ENCODE results near the gene IL19.
"Not testable (repeated sequence)": the region's sequence is repeated elsewhere in the genome, so short reads cannot be mapped to it uniquely, and the experiment has no call there.

IL19 gene

DNA sequence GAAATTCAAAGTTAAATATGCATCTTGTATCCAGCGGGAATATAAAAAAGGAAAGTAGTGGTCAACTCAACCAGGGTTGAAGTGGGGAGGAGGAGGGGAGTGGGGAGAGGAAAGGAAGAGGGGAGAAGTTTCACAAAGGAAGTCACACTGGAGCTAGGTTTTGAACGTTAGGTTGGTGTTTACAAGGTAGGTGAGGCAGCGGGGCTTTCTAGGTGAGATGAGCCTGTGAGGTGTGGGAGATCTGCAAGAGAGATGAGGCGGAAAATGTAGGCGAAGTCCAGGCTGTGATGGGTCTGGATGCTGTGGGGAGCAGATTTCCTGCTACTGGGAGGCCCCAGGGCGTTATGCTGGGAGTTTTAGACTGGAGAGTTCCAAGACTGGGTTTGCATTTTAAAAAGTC lies 58.7 kb downstream of the IL19 start:
- DNase-seq (ENCODE audit: low read depth in 2 of 2, low spot score in 1 of 2), result no peak

DNA sequence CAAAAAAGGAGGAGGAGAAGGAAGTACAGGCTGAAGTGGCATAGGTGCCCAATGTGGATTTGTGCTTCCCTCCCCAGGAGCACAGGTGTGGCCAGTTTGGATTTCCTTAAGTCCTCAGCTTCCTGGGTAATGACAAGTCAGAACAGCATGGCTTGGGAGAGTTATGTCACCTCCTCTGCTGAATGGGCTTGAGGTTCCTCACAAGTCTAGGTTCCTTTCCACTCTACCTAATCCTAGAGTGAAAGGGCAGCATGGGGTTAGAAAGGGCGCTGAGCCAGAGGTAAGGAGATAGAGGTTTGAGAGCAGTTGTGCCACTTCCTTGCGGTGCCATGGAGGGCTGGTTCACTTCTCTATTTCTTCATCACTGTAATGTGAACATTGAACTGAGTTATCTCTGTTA lies 59.3 kb downstream of the IL19 start:
- no peak for DNase-seq (ENCODE audit: low read depth in 2 of 2, low spot score in 1 of 2)

DNA sequence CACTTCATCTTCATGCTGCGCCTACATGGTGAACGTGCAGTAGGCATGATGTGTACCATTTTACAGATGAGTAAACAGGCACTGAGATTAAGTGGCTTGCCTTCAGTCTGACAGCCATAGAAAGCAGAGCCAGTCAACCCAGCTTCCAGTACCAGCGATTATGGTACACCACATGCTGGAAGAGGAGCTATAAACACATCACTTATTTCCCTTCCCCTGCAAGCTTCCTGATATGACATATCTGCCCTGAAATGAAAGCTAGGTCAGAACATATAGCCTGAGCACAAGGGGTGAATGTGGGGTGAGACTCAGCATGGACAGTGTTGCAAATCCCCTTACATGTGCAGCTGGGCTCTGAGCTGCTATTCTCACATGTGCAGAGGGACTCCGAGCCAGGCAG lies 61.1 kb downstream of the IL19 start:
- no peak for DNase-seq (ENCODE audit: low read depth in 2 of 2, low spot score in 1 of 2)

DNA sequence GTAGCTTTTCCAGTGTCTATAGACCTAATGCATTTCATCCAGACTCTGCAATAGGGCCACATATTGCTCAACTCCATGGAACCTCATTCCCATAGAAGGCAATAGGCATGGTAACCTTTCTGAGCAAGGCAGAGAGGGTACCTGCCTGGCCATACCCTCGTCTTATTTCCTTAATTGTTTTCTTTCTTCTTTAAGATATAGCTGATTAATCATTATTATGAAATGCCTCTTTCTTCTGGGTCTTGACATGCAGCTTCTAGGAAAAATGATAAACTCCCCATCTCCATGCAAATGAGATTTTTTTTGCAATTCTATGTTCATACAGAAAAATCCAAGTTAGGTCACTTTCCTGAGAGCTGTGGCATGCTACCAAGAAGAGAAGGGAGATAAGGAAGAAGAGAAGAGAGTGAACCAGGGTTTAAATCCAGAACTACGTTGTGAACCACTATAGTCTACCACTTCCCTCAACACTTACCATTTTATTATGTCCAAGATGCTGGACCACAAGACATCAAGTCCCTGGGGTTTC lies 61.8 kb downstream of the IL19 start:
- no peak for DNase-seq (ENCODE audit: low read depth in 2 of 2, low spot score in 1 of 2)

DNA sequence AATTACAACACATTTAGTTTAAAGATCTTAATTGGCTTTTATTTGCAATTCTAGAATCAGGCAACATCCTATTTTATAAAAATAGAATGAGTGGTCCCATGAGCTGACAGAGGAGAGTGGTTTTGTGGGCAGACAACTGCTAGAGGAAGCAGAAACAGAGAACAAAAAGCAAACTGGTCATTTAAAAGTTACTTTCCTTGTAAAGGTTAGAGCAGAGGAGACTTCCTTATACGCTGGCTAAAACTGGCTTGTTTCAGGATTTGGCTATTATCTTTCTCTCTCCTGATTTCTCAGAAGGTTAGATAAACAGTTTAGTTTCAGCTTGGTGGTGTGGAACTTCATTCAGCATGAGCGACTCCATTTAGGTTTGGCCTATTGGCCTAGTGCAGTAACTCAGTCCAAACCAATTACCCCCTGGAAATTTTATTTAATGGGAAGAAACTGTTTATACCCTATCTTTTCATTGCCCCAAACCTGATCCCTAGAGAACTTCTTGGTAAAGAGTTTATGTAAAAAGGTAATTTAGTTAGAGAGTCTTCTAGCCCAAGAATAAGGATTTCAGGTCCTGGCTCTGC lies 62.6 kb downstream of the IL19 start:
- no peak for DNase-seq (ENCODE audit: low read depth in 2 of 2, low spot score in 1 of 2)

DNA sequence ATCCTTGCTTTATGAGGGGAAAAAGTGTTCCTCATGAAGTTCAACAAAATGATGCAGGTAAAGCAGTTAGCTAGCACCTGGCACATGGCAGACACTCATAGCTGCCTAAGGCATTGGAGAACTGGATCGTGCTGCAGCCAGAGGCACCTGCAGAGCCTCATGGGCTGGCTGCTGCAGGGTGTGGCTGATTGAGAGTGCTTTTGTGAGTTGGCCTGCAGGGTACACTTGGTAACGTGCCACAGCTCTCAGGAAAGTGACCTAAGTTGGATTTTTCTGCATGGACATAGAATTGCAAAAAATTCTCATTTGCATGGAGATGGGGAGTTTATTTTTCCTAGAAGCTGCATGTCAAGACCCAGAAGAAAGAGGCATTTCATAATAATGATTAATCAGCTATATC lies 63.2 kb downstream of the IL19 start:
- DNase-seq (ENCODE audit: low read depth in 2 of 2, low spot score in 1 of 2), result no peak

DNA sequence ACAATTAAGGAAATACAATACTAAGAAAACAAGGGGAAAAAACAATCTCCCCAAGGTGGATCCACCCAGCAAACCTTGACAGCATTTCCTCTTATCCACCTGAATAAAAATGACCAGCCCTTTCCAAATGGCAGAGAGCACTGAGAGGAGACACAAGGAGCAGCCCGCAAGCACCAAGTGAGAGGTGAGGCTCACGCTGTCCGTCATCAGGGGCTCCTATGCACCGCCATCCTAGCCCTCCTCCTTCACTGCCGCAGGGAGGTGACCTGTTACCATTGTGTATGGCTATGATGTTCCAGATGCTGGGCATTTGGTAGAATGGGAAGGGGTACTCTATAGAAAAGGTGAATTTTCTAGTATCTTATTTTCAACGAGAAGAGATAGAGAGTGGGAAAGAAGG lies 63.6 kb downstream of the IL19 start:
- no peak for DNase-seq (ENCODE audit: low read depth in 2 of 2, low spot score in 1 of 2)

DNA sequence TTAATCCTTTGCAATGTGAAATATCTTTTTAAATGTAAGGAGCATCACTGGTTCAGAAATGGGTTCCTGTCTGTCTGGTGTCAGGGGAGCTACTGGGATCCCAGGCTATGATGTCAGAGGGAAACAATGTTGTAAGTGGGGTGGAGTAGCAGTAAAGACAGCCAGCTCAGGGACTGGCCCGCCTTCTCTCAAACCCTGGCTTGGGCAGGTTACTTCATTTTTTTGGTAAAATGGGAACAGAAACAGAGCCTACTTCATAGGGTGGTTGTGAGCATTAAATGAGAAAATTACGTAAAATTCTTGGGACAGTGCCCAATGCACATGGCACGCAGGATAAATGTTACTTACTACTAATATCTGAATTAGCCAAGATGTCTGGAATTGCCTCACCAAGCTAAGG lies 64.1 kb downstream of the IL19 start:
- no peak for DNase-seq (ENCODE audit: low read depth in 2 of 2, low spot score in 1 of 2)

DNA sequence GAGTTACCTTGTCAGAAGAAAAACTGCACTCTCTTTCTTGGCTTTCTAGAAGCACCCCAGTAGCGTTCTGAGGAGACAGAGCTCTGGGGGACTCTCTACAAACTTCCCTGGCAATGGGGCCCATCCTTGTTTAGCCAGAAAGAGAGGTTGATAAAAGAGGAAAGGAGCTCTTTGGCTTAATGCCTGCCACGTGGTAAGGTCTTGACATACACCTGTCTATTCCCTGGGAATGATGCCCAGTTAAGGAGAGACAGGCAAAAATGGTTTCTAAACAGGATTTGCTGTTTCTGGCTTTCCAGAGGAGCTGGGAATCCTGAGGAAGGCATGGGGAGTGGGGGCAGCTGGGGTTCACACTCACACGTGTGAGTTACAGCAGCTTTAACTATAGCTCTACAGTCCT lies 64.6 kb downstream of the IL19 start:
- DNase-seq (ENCODE audit: low read depth in 2 of 2, low spot score in 1 of 2), result no peak

DNA sequence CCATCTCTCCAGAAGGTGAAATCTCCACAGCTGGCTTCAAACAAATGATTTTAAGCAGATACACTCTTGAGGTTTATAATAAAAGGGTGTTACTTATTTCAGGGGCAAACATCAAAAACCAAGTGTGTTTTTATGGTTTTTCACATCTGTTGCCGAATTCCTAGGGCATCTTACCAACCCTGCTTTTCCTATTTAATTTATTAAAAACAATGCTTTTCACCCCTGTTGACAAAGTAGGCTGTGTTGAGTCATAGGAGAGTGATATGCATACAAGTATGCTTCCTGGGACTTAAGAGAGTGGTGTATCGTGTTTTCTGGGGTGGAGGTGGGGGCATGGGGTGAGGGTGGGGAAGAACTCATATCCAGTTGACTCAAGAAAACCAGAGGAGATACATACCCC lies 65.5 kb downstream of the IL19 start:
- no peak for DNase-seq (ENCODE audit: low read depth in 2 of 2, low spot score in 1 of 2)

DNA sequence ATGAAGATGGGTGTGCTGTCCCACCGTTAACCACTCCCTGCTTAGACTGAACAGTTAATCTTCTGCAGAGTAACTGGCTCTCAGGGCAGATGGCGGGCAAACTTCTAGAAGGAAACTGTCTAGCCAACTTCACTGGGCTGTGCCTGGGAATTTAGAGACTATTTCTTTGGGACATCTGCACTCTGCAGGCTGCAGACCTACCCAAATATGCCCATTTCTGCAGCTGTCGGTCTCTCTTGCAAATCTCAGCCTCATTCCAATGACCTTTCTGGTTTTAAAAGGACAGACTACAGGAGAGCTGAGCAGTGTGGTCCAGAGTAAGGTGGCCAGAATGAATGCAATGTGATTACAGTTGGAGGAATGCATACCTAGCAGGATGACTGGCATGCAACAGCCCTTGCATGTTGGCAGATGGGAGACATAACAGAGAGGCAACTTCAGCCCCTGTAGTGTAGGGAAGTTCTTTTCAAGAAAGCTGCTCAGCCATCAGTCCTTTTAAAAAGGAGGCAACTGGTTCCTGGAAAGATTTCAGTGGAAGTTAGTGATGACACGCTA lies 68.5 kb downstream of the IL19 start:
- no peak for DNase-seq (ENCODE audit: low read depth in 2 of 2, low spot score in 1 of 2)

DNA sequence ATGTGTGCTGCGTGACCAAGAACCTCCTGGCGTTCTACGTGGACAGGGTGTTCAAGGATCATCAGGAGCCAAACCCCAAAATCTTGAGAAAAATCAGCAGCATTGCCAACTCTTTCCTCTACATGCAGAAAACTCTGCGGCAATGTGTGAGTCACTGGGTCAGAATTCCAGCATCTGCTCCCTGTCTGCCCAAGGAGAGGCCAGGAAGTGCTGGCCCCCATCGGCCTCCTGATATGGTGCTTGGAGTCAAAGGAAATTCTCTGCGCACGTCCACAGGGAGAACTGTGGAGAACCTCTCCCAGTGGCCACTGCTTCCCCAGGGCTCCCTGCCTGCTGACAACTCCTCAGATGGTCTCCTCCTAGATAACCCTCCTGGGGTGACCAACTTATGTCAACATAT lies 69.3 kb downstream of the IL19 start:
- no peak for DNase-seq (ENCODE audit: low read depth in 2 of 2, low spot score in 1 of 2)

DNA sequence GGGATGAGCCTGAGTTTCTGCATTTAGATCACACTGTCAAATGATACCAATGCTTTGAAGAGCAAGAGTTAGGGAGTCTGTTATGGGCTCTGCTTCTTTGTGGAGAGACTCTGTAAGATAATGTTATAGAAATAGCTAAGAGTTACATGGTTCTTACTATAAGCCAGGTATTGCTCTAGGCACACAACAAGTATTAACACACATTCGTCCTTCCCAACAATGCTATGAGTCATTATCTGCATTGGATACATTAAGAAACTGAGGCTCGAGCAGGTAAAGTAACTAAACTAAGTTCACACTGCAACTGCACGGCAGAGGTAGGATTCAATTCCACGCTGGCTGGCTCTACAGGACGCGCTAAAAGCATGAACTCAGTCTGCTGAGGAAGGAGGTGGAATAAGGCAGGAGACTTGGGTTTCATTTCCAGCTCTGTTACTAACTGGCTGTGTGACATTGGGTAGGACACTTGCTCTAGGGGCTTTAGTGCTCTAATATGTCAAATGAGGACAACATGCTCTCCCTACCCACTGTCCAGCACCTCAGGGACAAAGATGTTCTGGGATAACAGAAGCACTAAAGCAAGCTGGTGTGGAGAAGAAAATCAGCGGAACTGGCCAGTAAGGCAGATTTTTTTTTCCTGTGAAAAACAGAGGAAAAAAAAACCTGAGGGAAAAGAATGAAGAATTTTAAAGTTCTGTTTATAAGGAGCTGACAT lies 71.2 kb downstream of the IL19 start:
- DNase-seq (ENCODE audit: low read depth in 2 of 2, low spot score in 1 of 2), result no peak

DNA sequence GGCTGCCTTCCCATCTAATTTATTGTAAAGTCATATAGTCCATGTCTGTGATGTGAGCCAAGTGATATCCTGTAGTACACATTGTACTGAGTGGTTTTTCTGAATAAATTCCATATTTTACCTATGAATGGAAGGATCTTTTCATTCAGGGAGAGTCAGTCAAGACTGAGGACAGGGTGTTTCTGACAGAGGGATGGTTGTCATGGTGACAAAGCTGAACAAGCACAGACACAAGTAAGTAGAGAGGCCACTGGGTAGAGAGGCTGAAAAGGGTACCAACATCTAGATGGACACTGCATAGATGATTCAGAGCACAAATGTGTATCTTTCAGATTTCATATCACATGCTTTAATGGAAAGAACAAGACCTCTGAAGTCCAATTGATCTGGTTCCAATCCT lies 72.3 kb downstream of the IL19 start:
- no peak for DNase-seq (ENCODE audit: low read depth in 2 of 2, low spot score in 1 of 2)

DNA sequence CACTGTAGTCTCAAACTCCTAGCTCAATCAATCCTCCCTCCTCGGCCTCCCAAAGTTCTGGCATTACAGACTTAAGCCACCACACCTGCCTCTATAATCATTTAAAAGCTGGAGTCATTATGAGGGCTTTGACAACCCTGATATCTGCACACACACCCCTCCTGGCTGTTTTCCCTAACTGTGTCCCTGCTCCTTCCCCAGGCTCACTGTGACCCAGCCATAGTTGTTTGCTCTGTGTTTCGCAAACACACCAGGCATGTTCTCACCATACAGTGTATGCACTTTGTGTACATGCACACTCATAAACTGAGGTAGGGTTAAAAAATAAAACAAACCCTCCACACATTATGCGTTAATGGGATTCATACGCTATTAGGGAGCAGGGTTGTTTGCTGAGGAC lies 73.1 kb downstream of the IL19 start:
- no peak for DNase-seq (ENCODE audit: low read depth in 2 of 2, low spot score in 1 of 2)

DNA sequence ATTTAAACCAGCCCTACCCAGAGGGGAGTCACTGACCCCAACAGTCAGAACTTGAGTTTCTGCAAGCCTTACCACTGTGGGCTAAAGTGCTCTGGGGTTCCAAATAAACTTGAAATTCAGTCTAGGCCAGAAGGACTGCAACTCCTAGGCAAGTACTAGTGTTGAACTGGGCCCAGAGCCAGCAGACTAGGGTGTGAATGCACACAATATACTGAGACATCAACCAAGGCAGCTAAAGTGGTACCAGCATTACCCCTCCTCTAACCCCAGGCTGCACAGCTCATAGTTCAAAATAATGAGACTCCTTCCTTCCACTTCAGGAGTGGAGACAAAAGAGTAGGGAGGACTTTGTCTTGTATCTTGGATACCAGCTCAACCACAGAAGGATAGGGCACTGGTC lies 75.9 kb downstream of the IL19 start:
- DNase-seq (ENCODE audit: low read depth in 2 of 2, low spot score in 1 of 2), result no peak

DNA sequence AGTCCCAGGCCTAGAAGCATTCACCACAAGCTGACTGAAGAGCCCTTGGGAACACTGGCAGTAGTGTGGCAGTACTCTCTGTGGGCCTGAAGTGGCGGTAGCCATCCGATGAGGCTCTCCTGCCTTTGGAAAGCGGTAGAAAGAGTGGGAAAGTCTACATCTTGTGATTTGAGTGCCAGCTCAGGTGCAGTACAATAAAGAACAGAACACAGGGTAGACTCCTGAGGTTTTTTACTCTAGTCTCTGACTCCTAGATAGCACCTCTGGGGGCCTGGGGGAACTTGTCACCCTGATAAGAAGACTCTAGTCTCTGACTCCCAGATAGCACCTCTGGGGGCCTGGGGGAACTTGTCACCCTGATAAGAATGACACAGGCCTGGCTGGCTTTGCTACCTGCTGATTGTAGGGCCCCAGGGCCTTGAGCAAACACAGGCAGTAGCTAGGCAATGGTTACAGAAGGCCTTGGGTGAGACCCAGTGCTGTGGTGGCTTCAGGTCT lies 76.8 kb downstream of the IL19 start:
- DNase-seq (ENCODE audit: low read depth in 2 of 2, low spot score in 1 of 2), result no peak

DNA sequence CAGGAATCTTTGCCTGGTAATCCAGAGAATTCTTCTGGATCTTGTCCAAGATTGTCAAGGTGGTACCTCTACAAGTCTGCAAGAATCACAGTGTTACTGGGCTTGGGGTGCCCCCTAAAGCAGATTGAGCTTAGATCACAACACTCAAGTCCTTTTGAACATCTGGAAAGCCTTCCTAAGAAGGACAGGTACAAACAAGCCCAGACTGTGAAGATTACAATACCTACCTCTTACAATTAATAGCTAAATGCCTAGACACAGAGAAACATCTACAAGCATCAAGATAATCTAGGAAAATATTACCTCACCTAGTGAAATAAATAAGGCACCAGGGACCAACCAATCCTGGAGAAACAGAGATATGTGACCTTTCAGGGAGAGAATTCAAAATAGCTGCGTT lies 77.4 kb downstream of the IL19 start:
- no peak for DNase-seq (ENCODE audit: low read depth in 2 of 2, low spot score in 1 of 2)

DNA sequence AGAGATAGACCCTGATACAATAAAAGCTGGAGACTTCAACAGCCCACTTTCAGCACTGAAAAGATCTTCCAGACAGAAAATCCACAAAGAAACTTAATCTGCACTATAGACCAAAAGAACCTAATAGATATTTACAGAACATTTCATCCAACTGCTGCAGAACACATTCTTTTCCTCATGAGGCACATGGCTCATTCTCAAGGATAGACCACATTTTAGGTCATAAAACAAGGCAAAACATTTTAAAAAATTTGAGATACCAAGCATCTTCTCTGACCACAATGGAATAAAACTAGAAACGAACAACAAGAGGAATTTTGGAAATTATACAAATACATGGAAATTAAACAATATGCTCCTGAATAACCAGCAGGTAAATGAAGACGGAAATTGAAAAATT lies 79.8 kb downstream of the IL19 start:
- no peak for DNase-seq (ENCODE audit: low read depth in 2 of 2, low spot score in 1 of 2)

DNA sequence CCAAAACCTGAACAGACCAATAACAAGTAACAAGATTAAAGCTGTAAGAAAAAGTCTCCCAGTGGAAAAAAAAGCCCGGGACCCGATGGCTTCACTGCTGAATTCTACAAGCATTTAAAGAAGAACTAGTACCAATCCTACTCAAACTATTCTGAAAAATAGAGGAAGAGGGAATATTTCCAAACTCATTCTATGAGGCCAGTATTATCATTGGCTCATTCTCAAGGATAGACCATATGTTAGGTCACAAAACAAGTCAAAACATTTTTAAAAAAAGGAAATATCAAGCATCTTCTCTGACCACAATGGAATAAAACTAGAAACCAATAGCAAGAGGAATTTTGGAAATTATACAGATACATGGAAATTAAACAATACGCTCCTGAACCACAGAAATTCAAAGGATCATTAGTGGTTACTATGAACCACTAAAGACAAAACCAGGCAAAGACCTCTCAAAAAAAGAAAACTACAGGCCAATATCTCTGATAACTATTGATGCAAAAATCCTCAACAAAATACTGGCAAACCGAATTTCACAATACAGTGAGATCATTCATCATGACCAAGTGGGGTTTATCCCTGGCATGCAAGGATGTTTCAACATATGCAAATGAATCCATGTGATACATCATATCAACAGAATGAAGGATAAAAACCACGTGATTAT lies 80.9 kb downstream of the IL19 start:
- DNase-seq (ENCODE audit: low read depth in 2 of 2, low spot score in 1 of 2), result no peak

DNA sequence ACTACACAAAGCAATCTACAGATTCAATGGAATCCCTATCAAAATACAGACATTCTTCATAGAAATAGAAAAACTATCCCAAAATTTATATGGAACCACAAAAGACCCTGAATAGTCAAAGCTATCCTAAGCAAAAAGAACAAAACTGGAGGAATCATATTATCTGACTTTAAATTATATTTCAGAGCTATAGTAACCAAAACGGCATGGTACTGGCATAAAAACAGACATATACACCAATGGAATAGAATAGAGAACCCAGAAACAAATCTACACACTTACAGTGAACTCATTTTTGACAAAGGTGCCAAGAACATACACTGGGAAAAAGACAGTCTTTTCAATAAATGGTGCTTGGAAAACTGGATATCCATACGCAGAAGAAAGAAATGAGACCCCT lies 82.1 kb downstream of the IL19 start:
- DNase-seq (ENCODE audit: low read depth in 2 of 2, low spot score in 1 of 2), result not testable (repeated sequence)

DNA sequence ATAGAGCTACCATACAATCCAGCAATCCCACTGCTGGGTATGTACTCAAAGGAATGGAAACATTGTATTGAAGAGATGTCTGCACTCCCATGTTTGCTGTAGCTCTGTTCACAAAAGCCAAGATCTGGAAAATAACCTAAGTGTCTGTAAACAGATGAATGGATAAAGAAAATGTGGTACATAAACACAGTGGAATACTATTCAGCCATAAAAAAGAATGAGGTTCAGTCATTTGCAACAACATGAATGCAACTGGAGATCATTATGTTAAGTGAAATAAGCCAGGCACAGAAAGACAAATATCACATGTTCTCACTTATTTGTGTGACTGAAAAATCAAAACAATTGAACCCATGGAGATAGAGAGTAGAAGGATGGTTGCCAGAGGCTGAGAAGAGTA lies 83.1 kb downstream of the IL19 start:
- DNase-seq (ENCODE audit: low read depth in 2 of 2, low spot score in 1 of 2), result not testable (repeated sequence)

All from stimulated activated CD8-positive, alpha-beta memory T cell treated with anti-CD3 and anti-CD28 coated beads, Interleukin-4, amount 100 ng/mL, for 1 hour (primary cell).